Measurements from ENCODE around the gene KRT34.
"Not testable (repeated sequence)": the region's sequence is repeated elsewhere in the genome, so short reads cannot be mapped to it uniquely, and the experiment has no call there.

The KRT34 gene

DNA sequence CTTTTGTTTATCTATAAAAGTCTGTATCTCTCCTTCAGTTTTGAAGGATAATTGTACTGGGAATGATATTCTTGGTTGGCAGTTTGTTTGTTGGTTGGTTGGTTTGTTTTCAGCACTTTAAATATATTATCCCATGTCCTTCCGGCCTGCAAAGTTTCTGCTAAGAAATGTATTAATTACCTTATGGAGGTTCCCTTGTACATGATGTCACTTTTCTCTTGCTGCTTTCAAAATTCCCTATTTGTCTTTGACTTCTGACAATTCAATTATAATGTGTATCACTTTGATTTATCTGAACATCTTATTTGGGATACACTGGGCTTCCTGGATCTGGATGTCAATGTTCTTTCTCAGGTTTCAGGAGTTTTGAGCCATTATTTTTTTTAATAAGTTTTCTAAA lies 4.1 kb upstream of the KRT34 start:
- no peak overlapping the region for H3K4me3 ChIP-seq (replicated peaks; ENCODE audit: low read depth, low read length)
- TF ChIP-seq CTCF (IDR thresholded peaks at IDR 0.05; ENCODE audit: low read length, missing control alignments): no peak
- DNase-seq (ENCODE audit: low read depth): no peak

GRCh38 chr17:41383690-41384089 lies 1.6 kb upstream of the KRT34 start:
- DNase-seq (ENCODE audit: low read depth): no peak
- no peak for TF ChIP-seq CTCF (IDR thresholded peaks at IDR 0.05; ENCODE audit: low read length, missing control alignments)
- H3K4me3 ChIP-seq (replicated peaks; ENCODE audit: low read depth, low read length): no peak overlapping the region

- no peak for TF ChIP-seq CTCF (IDR thresholded peaks at IDR 0.05; ENCODE audit: low read length, missing control alignments)
- DNase-seq (ENCODE audit: low read depth): no peak
- H3K4me3 ChIP-seq (replicated peaks; ENCODE audit: low read depth, low read length): no peak overlapping the region
Observed at GRCh38 chr17:41382394-41382793, 288 bp upstream of the KRT34 start.

- H3K4me3 ChIP-seq (replicated peaks; ENCODE audit: low read depth, low read length): not testable (repeated sequence)
- peak; percentile 32 for DNase-seq (ENCODE audit: low read depth)
Observed at GRCh38 chr17:41380091-41380490, 2.0 kb downstream of the KRT34 start.

DNA sequence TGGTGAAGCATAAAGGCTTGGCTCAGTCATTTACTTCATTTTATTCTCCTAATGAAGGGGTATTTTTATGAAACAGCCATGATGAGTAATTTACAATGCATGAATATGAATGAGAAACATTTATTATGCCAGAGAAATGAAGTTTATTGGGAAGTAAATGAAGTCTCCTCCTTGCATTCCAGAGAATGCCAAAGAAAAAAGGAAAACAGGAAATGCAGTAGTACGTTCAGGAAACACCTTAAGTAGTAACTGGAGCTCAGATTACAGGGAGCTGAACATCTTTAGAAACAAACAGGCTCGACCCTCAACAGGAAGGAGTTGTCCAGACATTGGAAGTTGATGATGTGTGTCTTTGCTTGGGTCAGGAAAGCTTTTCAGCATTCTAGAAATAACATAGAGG lies 4.6 kb downstream of the KRT34 start:
- no peak for TF ChIP-seq CTCF (IDR thresholded peaks at IDR 0.05; ENCODE audit: low read length, missing control alignments)
- peak; percentile 27 for DNase-seq (ENCODE audit: low read depth)
- H3K4me3 ChIP-seq (replicated peaks; ENCODE audit: low read depth, low read length): no peak overlapping the region

DNA sequence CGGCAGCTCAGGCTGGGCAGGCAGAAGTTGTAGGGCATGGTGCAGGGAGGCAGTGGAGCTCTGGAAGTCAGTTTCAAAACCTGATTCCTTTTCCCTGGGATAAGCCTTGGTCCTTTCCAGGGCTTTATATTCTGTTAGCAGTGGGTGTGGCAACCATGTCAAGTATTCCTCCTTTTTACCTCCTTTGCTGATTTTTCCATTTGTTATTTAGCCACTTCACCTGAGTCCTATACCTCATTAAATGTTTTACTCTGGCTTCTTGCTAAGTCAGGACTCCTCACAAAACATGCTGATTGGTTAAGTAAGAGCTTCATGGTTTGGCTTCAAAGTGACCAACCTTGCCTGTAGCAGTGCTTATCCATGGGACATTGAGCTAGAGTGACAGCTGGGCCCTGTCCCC lies 12.4 kb downstream of the KRT34 start, which contains the start of gene KRT33B:
Gene KRT33B, minus strand, starts transcription at position 101 of the 400 bp plus-strand sequence. Its CDS starts 63 bp downstream, at position 38.
- no peak for TF ChIP-seq CTCF (IDR thresholded peaks at IDR 0.05; ENCODE audit: low read length, missing control alignments)
- H3K4me3 ChIP-seq (replicated peaks; ENCODE audit: low read depth, low read length): no peak within 1 kb of the TSS
- DNase-seq (ENCODE audit: low read depth): no peak

GRCh38 chr17:41369023-41369422 lies 13.1 kb downstream of the KRT34 start:
- no peak for DNase-seq (ENCODE audit: low read depth)
- no peak for TF ChIP-seq CTCF (IDR thresholded peaks at IDR 0.05; ENCODE audit: low read length, missing control alignments)
- H3K4me3 ChIP-seq (replicated peaks; ENCODE audit: low read depth, low read length): no peak overlapping the region

Measured in fibroblast of pulmonary artery (primary cell).